ENCODE data around the gene SYPL1. TPM values are rescaled to one million over a fixed set of nuclear protein-coding genes. Genes with fewer than 3 reads are reported as not detected.

SYPL1 gene
- total and polyA plus RNA-seq, 8 donors, result 16.4 to 44.7 (median 33.5) TPM

GRCh38 chr7:106151459-106152312, 39.6 kb upstream of the SYPL1 start:
- Histone ChIP-seq H3K27me3 (no peaks in the 10 kb centered on the region), H3K4me1 (no peaks in the 10 kb centered on the region), H3K36me3 (no peaks in the 10 kb centered on the region), H3K9me3 (no peaks in the 10 kb centered on the region), H3K4me3 (no peak overlapping the region), H3K27ac (no peak overlapping the region)
- intact Hi-C loops (cut with DNase I), result loop anchor here (5.0 to 10.0 kb wide), 2 partner anchors 87 to 94 kb away; no protein-coding TSS in a partner anchor
- FAIRE-seq, result no peak
- no peak for DNase-seq
- no peak for TF ChIP-seq CTCF (IDR thresholded peaks at IDR 0.05)
- ATAC-seq, result no peak
- WGBS, 2 donors, result 72 to 73% methylated on average over 7 of the region's 7 CpGs

GRCh38 chr7:106143711-106144337, 31.7 kb upstream of the SYPL1 start:
- Histone ChIP-seq H3K36me3 (no peaks in the 10 kb centered on the region), H3K4me3 (no peak overlapping the region), H3K27ac (no peak overlapping the region), H3K27me3 (no peaks in the 10 kb centered on the region), H3K9me3 (no peaks in the 10 kb centered on the region), H3K4me1 (no peaks in the 10 kb centered on the region)
- 77 to 82% methylated on average over 10 of the region's 10 CpGs for WGBS, 2 donors
- intact Hi-C loops (cut with DNase I), result no loop called here
- FAIRE-seq (no peak), ATAC-seq (no peak), DNase-seq (no peak)
- no peak for TF ChIP-seq CTCF (IDR thresholded peaks at IDR 0.05)

- DNase-seq (no peak), FAIRE-seq (no peak), ATAC-seq (no peak)
- Histone ChIP-seq H3K36me3 (no peaks in the 10 kb centered on the region), H3K27me3 (no peaks in the 10 kb centered on the region), H3K27ac (no peak overlapping the region), H3K4me1 (no peaks in the 10 kb centered on the region), H3K4me3 (no peak overlapping the region), H3K9me3 (no peaks in the 10 kb centered on the region)
- intact Hi-C loops (cut with DNase I), result no loop called here
- no peak for TF ChIP-seq CTCF (IDR thresholded peaks at IDR 0.05)
- WGBS, 2 donors, result 87 to 97% methylated on average over 1 of the region's 1 CpG
Observed at GRCh38 chr7:106142136-106142535, 30.0 kb upstream of the SYPL1 start.

- ATAC-seq, result no peak
- intact Hi-C loops (cut with DNase I), result no loop called here
- Histone ChIP-seq H3K4me1 (no peaks in the 10 kb centered on the region), H3K27me3 (no peaks in the 10 kb centered on the region), H3K27ac (no peak overlapping the region), H3K36me3 (no peaks in the 10 kb centered on the region), H3K9me3 (no peaks in the 10 kb centered on the region), H3K4me3 (no peak overlapping the region)
- no peak for TF ChIP-seq CTCF (IDR thresholded peaks at IDR 0.05)
- no peak for FAIRE-seq
- DNase-seq, result no peak
- WGBS, 2 donors, result 83 to 86% methylated on average over 7 of the region's 7 CpGs
Observed at GRCh38 chr7:106140406-106141173, 28.5 kb upstream of the SYPL1 start.

Data from pancreas (tissue), 10 donors.